Dedifferentiated amniotic fluid mesenchymal stem cell (primary cell): ENCODE results near the gene RNF144B.

ENCODE experiments used
- DNase-seq: peaks from one replicate; pipeline ENCODE4 v3.0.0-alpha.2; 2016; ENCODE audit errors: extremely low spot score

Gene RNF144B

GRCh38 chr6:18488004-18488403 lies 100.9 kb downstream of the RNF144B start:
- DNase-seq: no peak

- no peak for DNase-seq
Observed at GRCh38 chr6:18488526-18489270, 101.5 kb downstream of the RNF144B start.

- no peak for DNase-seq
Observed at GRCh38 chr6:18489335-18489734, 102.2 kb downstream of the RNF144B start.

- DNase-seq: no peak
Observed at GRCh38 chr6:18491308-18492045, 104.3 kb downstream of the RNF144B start.

GRCh38 chr6:18492972-18493371 lies 105.8 kb downstream of the RNF144B start:
- DNase-seq: no peak

GRCh38 chr6:18493382-18493891 lies 106.3 kb downstream of the RNF144B start:
- DNase-seq: no peak

- DNase-seq: no peak
Observed at GRCh38 chr6:18493925-18494324, 106.8 kb downstream of the RNF144B start.

- no peak for DNase-seq
Observed at GRCh38 chr6:18495236-18495635, 108.1 kb downstream of the RNF144B start.

- no peak for DNase-seq
Observed at GRCh38 chr6:18496462-18496861, 109.3 kb downstream of the RNF144B start.

GRCh38 chr6:18497006-18497405 lies 109.9 kb downstream of the RNF144B start:
- DNase-seq: no peak

- no peak for DNase-seq
Observed at GRCh38 chr6:18498408-18498807, 111.3 kb downstream of the RNF144B start.

- no peak for DNase-seq
Observed at GRCh38 chr6:18500921-18501662, 113.9 kb downstream of the RNF144B start.

GRCh38 chr6:18501663-18502013 lies 114.5 kb downstream of the RNF144B start:
- peak; percentile 45 for DNase-seq

GRCh38 chr6:18503206-18503592 lies 116.0 kb downstream of the RNF144B start:
- no peak for DNase-seq

GRCh38 chr6:18503593-18504231 lies 116.6 kb downstream of the RNF144B start:
- DNase-seq: peak; percentile 84

GRCh38 chr6:18504232-18504596 lies 117.1 kb downstream of the RNF144B start:
- DNase-seq: no peak

- DNase-seq: no peak
Observed at GRCh38 chr6:18506382-18507017, 119.3 kb downstream of the RNF144B start.

GRCh38 chr6:18507018-18507415 lies 119.9 kb downstream of the RNF144B start:
- DNase-seq: no peak

- no peak for DNase-seq
Observed at GRCh38 chr6:18507561-18507960, 120.4 kb downstream of the RNF144B start.

- peak; percentile 37 for DNase-seq
Observed at GRCh38 chr6:18509871-18510643, 122.9 kb downstream of the RNF144B start.

- DNase-seq: no peak
Observed at GRCh38 chr6:18510644-18511033, 123.5 kb downstream of the RNF144B start.
